GM18498 (cell line): ENCODE data around the gene ROM1.
A peak's percentile ranks its signal among the peaks of the same experiment; 100 is the strongest.
"Not testable (repeated sequence)": the region's sequence is repeated elsewhere in the genome, so short reads cannot be mapped to it uniquely, and the experiment has no call there.

Experiments
- ATAC-seq: cut with Tn5 transposase; IDR thresholded peaks from one replicate; pipeline ENCODE4 v1.9.1; 2021; ENCODE audit warnings: mild to moderate bottlenecking, moderate library complexity; ENCODE audit not compliant: unreplicated experiment

ROM1 gene

DNA sequence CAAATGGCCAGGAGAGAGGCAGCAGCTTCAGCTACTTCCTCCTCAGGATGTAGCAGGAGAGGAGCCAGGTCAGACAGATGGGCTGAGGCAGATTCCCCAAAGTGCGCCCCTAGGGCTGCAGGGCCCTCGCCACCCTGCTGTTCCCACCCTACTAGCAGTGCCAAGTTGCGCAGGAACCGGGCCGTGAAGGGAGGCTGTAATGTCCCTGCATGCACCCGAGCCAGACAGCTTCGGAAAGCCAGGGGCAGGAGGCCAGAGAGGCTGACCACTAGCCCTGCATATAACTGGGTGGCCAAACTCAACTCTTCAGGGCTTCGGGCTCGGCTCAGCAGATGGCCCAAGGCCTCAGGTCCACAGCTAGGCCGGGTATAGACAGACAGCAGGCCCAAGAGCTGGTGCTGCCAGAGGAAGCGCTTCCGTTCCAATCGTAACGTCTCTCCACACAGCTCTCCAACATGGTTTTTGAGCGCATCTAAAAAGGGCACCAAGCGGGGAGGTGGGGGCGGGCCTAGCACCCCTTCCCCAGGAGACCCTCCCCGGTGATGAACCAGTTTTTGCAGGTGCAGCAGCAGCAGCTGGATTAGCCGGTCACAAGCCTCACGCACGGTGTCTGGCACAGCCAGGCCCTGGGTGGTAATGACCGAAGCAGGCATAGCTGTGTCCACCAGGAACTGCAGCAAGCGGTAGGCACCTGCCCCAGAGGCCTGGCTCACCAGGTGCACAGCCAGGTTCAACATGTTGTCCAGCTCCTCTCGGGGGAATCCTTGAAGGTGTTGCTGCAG lies 35.3 kb downstream of the ROM1 start:
- ATAC-seq: no peak

GRCh38 chr11:62648967-62649364 lies 35.9 kb downstream of the ROM1 start:
- ATAC-seq: no peak

DNA sequence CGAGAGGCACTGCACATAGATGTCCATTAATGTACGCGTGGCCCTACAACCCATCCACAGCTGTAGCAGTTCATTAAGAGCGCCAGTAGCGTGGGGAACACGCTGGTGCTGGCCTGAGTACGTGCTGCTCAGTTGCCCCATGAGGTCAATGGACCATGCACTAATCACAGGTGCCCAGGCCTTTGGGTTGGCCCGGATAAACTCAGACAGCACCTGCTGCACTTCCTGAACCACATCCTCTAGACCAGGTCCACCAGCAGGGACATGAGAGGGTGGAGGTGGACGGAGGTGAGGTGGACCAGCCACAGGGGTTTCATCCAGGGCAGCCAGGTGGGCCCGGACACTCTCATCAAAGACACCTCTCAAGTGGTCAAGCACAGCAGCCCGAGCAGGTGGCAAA lies 36.4 kb downstream of the ROM1 start:
- no peak for ATAC-seq

- not testable (repeated sequence) for ATAC-seq
Measured at GRCh38 chr11:62650283-62650682, 37.2 kb downstream of the ROM1 start.

- peak; percentile 22 for ATAC-seq
Measured at GRCh38 chr11:62652161-62653006, 39.3 kb downstream of the ROM1 start.

- no peak for ATAC-seq
Measured at GRCh38 chr11:62654297-62654696, 41.2 kb downstream of the ROM1 start.

DNA sequence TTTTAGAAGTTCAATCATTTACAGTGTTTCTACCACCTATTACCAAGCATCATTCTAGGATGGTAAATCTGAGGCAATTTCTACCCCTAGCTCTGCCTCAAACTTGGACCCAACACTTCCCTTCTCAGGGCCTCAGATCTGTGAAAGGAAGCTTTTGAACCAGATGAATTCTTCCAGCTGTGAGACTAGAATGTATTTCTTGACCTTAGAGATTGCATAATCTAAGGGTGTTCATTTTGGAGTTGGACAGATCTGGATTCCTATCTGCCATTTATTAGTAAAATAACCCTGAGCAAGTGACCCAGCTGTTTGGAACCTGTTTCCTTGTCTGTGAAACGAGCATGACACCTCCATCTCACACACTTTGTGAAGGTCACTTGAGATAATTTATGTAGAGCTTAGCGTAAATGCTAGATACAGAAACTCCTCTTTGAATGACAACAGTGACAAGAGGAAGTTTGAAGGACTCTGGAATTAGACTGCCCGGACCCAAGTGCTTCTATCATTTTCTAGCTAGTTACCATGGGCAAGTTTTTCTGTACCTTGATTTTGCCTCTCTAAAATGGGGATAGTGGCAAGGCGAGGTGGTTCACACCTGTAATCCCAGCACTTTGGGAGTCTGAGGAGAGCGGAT lies 43.9 kb downstream of the ROM1 start:
- no peak for ATAC-seq

DNA sequence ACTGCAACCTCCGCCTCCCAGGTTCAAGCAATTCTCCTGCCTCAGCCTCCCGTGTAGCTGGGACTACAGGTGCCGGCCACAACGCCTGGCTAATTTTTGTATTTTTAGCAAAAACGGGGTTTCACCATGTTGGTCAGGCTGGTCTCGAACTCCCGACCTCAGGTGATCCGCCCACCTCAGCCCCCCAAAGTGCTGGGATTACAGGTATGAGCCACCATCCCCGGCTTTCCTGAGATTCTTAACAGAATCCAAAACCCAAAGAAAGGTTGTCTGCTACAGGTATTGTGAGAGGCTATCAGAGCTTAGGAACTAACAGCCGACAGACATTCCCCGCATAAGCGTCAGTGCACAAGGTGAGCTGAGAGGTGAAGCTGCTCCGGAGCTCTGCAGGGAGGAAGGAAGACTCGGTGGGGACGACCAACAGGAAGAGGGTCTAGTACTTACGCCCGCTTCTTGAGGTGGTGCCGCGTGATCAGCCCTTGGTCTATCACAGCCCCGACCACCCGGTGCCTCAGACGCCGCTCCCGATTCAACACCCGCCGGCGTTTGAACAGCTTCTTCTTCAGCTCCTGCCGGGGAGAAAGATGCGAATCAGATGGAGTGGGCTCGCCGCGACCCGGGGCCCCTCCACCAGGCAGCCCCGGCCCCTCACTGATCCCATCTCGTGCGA lies 51.5 kb downstream of the ROM1 start:
- ATAC-seq: peak; percentile 35
